Keratinocyte (primary cell): Measurements from ENCODE around the gene LPIN1.

Experiments
- EZH2 ChIP-seq: IDR thresholded peaks from one replicate; pipeline ENCODE4 v1.6.1; 2012; ENCODE audit warnings: inconsistent platforms, mild to moderate bottlenecking, low read length, moderate library complexity
- TF ChIP-seq, protein P1 (sequence below), 3 experiments: IDR thresholded peaks in 1 of 3; conservative IDR thresholded peaks in 1 of 3; optimal IDR thresholded peaks in 1 of 3; 2 replicates in 2 of 3; 3 replicates in 1 of 3; pipeline versions ENCODE3 to v1.5.1; 2011; ENCODE audit warnings: low read length in 3 of 3, mild to moderate bottlenecking in 3 of 3, moderate library complexity in 2 of 3, control low read depth in 1 of 3, inconsistent platforms in 1 of 3; ENCODE audit not compliant: insufficient read depth in 2 of 3; ENCODE audit errors: extremely low read depth in 1 of 3

DNA sequence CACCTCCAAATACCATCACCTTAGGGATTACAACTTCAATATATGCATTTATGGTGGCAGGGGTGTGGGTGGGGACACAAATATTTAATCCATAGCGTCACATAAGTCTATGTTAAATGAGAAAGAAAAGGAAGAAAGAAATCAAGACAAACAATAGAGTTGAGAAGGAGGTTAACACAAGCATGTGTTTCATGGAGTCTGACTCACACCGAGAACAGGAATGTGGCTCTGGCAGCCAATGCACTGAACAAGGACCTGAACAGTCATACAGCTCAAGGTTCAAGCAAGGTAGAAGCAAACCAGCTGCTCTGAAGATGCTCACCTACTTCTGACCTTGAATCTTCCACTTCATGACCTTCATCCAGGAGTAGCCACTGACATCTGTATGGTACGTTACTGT lies 36.2 kb upstream of the LPIN1 start:
- TF ChIP-seq, protein P1, sequence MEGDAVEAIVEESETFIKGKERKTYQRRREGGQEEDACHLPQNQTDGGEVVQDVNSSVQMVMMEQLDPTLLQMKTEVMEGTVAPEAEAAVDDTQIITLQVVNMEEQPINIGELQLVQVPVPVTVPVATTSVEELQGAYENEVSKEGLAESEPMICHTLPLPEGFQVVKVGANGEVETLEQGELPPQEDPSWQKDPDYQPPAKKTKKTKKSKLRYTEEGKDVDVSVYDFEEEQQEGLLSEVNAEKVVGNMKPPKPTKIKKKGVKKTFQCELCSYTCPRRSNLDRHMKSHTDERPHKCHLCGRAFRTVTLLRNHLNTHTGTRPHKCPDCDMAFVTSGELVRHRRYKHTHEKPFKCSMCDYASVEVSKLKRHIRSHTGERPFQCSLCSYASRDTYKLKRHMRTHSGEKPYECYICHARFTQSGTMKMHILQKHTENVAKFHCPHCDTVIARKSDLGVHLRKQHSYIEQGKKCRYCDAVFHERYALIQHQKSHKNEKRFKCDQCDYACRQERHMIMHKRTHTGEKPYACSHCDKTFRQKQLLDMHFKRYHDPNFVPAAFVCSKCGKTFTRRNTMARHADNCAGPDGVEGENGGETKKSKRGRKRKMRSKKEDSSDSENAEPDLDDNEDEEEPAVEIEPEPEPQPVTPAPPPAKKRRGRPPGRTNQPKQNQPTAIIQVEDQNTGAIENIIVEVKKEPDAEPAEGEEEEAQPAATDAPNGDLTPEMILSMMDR (optimal IDR thresholded peaks at IDR 0.05 in 1 of 3, IDR thresholded peaks at IDR 0.05 in 1 of 3, conservative IDR thresholded peaks at IDR 0.05 in 1 of 3; ENCODE audit: extremely low read depth in 1 of 3, insufficient read depth in 2 of 3, low read length in 3 of 3), result no peak
- no peak for TF ChIP-seq EZH2
